CD4-positive, alpha-beta memory T cell (primary cell): ENCODE data around the gene ACYP1. TPM values are rescaled to one million over a fixed set of nuclear protein-coding genes. Genes with fewer than 3 reads are reported as not detected.
A peak's percentile ranks its signal among the peaks of the same experiment; 100 is the strongest.

Experiments used
- CTCF ChIA-PET: fragments of 350-600 bp; sonication (Branson Sonifier 250); formaldehyde crosslinking; loops from one replicate; lab custom pipeline; 2021; ENCODE audit warnings: inconsistent platforms; ENCODE audit not compliant: partially characterized antibody; lab: Charles Lee
- POLR2A ChIA-PET: fragments of 350-600 bp; sonication (Branson Sonifier 250); formaldehyde crosslinking; loops from one replicate; lab custom pipeline; 2021; ENCODE audit not compliant: partially characterized antibody; lab: Charles Lee
- DNase-seq, 5 donors: peaks; one replicate each; pipeline versions ENCODE4 v3.0.0 to v3.0.0-alpha.2; 2020 to 2022; ENCODE audit warnings: mixed read lengths in 1 of 5
- H3K27ac ChIP-seq: one replicate; pipeline ENCODE4 v1.7.0; 2013; ENCODE audit warnings: low read depth, low read length
- H3K27me3 ChIP-seq: 2 replicates; pipeline ENCODE4 v1.7.0; 2013; ENCODE audit warnings: mild to moderate bottlenecking, low read length, moderate library complexity; ENCODE audit not compliant: insufficient read depth
- H3K36me3 ChIP-seq: 2 replicates; pipeline ENCODE4 v1.7.0; 2013; ENCODE audit warnings: mild to moderate bottlenecking, low read length, moderate library complexity; ENCODE audit not compliant: insufficient read depth
- H3K4me1 ChIP-seq: 2 replicates; pipeline ENCODE4 v1.7.0; 2013; ENCODE audit warnings: mild to moderate bottlenecking, low read length, moderate library complexity; ENCODE audit not compliant: insufficient read depth
- H3K4me3 ChIP-seq, 2 donors: one replicate each; pipeline ENCODE4 v1.7.0; 2013; ENCODE audit warnings: low read length in 2 of 2, mild to moderate bottlenecking in 1 of 2
- H3K9me3 ChIP-seq, 2 donors: one replicate each; pipeline ENCODE4 v1.7.0; 2013; ENCODE audit warnings: low read length in 2 of 2, control low read depth in 1 of 2; ENCODE audit not compliant: control insufficient read depth in 1 of 2
- H3K27ac Mint-ChIP-seq, 7 donors: one replicate each; pipeline ENCODE4 v1.8.0; 2020 to 2021; ENCODE audit warnings: mixed read lengths in 7 of 7, mild to moderate bottlenecking in 6 of 7, inconsistent platforms in 3 of 7, moderate library complexity in 3 of 7
- H3K27me3 Mint-ChIP-seq, 2 donors: one replicate each; pipeline ENCODE4 v1.8.0; 2020 to 2021; ENCODE audit warnings: mixed read lengths in 2 of 2
- H3K36me3 Mint-ChIP-seq, 2 donors: one replicate each; pipeline ENCODE4 v1.8.0; 2020 to 2021; ENCODE audit warnings: mixed read lengths in 2 of 2, inconsistent platforms in 1 of 2, mild to moderate bottlenecking in 1 of 2
- H3K4me1 Mint-ChIP-seq, 4 donors: one replicate each; pipeline ENCODE4 v1.8.0; 2020 to 2021; ENCODE audit warnings: mixed read lengths in 4 of 4, mild to moderate bottlenecking in 1 of 4
- H3K4me3 Mint-ChIP-seq, 8 donors: one replicate each; pipeline ENCODE4 v1.8.0; 2020 to 2021; ENCODE audit warnings: mixed read lengths in 8 of 8, mild to moderate bottlenecking in 7 of 8, moderate library complexity in 6 of 8, inconsistent platforms in 3 of 8
- H3K9me3 Mint-ChIP-seq, 8 donors: one replicate each; pipeline ENCODE4 v1.8.0; 2020 to 2021; ENCODE audit warnings: mixed read lengths in 8 of 8, mild to moderate bottlenecking in 5 of 8, inconsistent platforms in 3 of 8, moderate library complexity in 1 of 8
- intact Hi-C: fragments of 100-400 bp; cut with micrococcal nuclease; formaldehyde crosslinking; loops from one replicate; pipeline ENCODE4 v1.15.1; 2023
- polyA plus RNA-seq, 2 donors: library from polyadenylated mRNA; unstranded; fragments of 300-500 nt; fragmentation: Illumina TruSeq; gene quantifications; one replicate each; pipeline ENCODE4 v1.2.3, GENCODE V29; 2021
- total RNA-seq, 2 experiments: library from RNA; stranded (reverse); gene quantifications; one replicate each; pipeline ENCODE4 v1.2.3, GENCODE V29; 2021

Gene ACYP1
- total and polyA plus RNA-seq, 4 experiments from 2014 or later, result 16.0 to 46.6 (median 29.6) TPM

GRCh38 chr14:75050852-75051555 is 12.8 kb downstream of the ACYP1 start, which contains the start of gene MLH3:
Gene MLH3, minus strand, starts transcription at chr14:75051467. Its CDS starts 1,812 bp downstream, at chr14:75049655.
- no peaks in the 10 kb centered on the region for H3K9me3 Mint-ChIP-seq
- peaks cover 9 to 14% of the 10 kb centered on the region in 2 donors for H3K36me3 Mint-ChIP-seq
- CTCF ChIA-PET, result interaction anchor here (0.7 to 1.4 kb wide), 2 partner anchors 20 to 190 kb away, joined by 3 to 4 read pairs; no protein-coding TSS in a partner anchor

GRCh38 chr14:75049731-75050201 is 14.1 kb downstream of the ACYP1 start:
- Mint-ChIP-seq H3K27me3 (no peaks in the 10 kb centered on the region), H3K4me1 (peaks cover 17 to 52% (median 33%) of the 10 kb centered on the region in 4 donors), H3K9me3 (no peaks in the 10 kb centered on the region), H3K36me3 (peaks cover 7 to 9% of the 10 kb centered on the region in 2 donors), H3K27ac (peak overlapping the region in 4 of 7 donors; percentile 38 to 86 (median 74)), H3K4me3 (peak overlapping the region; percentile 81 to 96 (median 85))
- Histone ChIP-seq H3K4me1 (peaks cover 29% of the 10 kb centered on the region), H3K27me3 (no peaks in the 10 kb centered on the region), H3K4me3 (no peak overlapping the region), H3K27ac (no peak overlapping the region), H3K36me3 (no peaks in the 10 kb centered on the region), H3K9me3 (no peaks in the 10 kb centered on the region)
- ChIA-PET CTCF (interaction anchor here (0.9 to 1.4 kb wide), 3 partner anchors 13 to 21 kb away, joined by 3 to 4 read pairs (median 3); no protein-coding TSS in a partner anchor), POLR2A (interaction anchor here (1.2 to 2.5 kb wide), 2 partner anchors 14 to 21 kb away, joined by 4 to 18 read pairs; partner anchors contain the start of gene ACYP1)
- DNase-seq, result no peak
- intact Hi-C loops, result loop anchor here (2.0 kb wide), 1 partner anchor 47 kb away; the partner anchor contains the start of gene EIF2B2

More at GRCh38 chr14:75050852-75051555, 12.8 kb downstream of the ACYP1 start, which contains the start of gene MLH3:
- peak within 1 kb of the TSS; percentile 80 for H3K27ac ChIP-seq
- DNase-seq, result peak; percentile 72 to 83 (median 79)
- H3K4me1 ChIP-seq, result peaks cover 22% of the 10 kb centered on the region
- H3K27me3 ChIP-seq, result no peaks in the 10 kb centered on the region
- peak within 1 kb of the TSS; percentile 93 to 98 (median 97) for H3K27ac Mint-ChIP-seq
- peak within 1 kb of the TSS; percentile 89 to 96 (median 94) for H3K4me3 Mint-ChIP-seq
- no peaks in the 10 kb centered on the region for H3K36me3 ChIP-seq
- peak within 1 kb of the TSS; percentile 63 to 73 for H3K4me3 ChIP-seq
- peaks cover 14 to 41% (median 31%) of the 10 kb centered on the region in 4 donors for H3K4me1 Mint-ChIP-seq
- no peaks in the 10 kb centered on the region for H3K9me3 ChIP-seq
- intact Hi-C loops, result loop anchor here (1.0 to 2.0 kb wide), 2 partner anchors 13 to 48 kb away; partner anchors contain the start of genes ACYP1 and EIF2B2
- H3K27me3 Mint-ChIP-seq, result no peaks in the 10 kb centered on the region
- POLR2A ChIA-PET, result interaction anchor here (1.2 to 2.5 kb wide), 4 partner anchors 13 to 19 kb away, joined by 3 to 18 read pairs (median 6); partner anchors contain the start of genes ACYP1 and ZC2HC1C

GRCh38 chr14:75049136-75049535 is 14.7 kb downstream of the ACYP1 start:
- no peak overlapping the region for H3K4me3 ChIP-seq
- peaks cover 7 to 10% of the 10 kb centered on the region in 2 donors for H3K36me3 Mint-ChIP-seq
- no peaks in the 10 kb centered on the region for H3K27me3 ChIP-seq
- intact Hi-C loops, result no loop called here
- CTCF ChIA-PET, result interaction anchor here (1.0 to 1.3 kb wide), 2 partner anchors 14 to 39 kb away, joined by 3 to 6 read pairs; partner anchors contain the start of gene ACYP1
- H3K4me3 Mint-ChIP-seq, result peak overlapping the region in 1 of 8 donors; percentile 24
- H3K4me1 ChIP-seq, result peaks cover 29% of the 10 kb centered on the region
- no peaks in the 10 kb centered on the region for H3K9me3 ChIP-seq
- no peaks in the 10 kb centered on the region for H3K36me3 ChIP-seq
- H3K27me3 Mint-ChIP-seq, result no peaks in the 10 kb centered on the region
- no peak overlapping the region for H3K27ac ChIP-seq
- no peak for DNase-seq
- no peaks in the 10 kb centered on the region for H3K9me3 Mint-ChIP-seq
- no peak overlapping the region for H3K27ac Mint-ChIP-seq
- POLR2A ChIA-PET, result interaction anchor here (1.0 to 1.9 kb wide), 3 partner anchors 14 to 39 kb away, joined by 3 to 8 read pairs (median 3); partner anchors contain the start of gene ACYP1
- peaks cover 22 to 58% (median 38%) of the 10 kb centered on the region in 4 donors for H3K4me1 Mint-ChIP-seq

GRCh38 chr14:75048101-75048500 is 15.7 kb downstream of the ACYP1 start:
- Mint-ChIP-seq H3K4me1 (peaks cover 24 to 59% (median 40%) of the 10 kb centered on the region in 4 donors), H3K27me3 (no peaks in the 10 kb centered on the region), H3K36me3 (peaks cover 7 to 10% of the 10 kb centered on the region in 2 donors), H3K4me3 (no peak overlapping the region), H3K27ac (no peak overlapping the region), H3K9me3 (no peaks in the 10 kb centered on the region)
- Histone ChIP-seq H3K4me1 (peaks cover 29% of the 10 kb centered on the region), H3K36me3 (no peaks in the 10 kb centered on the region), H3K4me3 (no peak overlapping the region), H3K9me3 (no peaks in the 10 kb centered on the region), H3K27me3 (no peaks in the 10 kb centered on the region), H3K27ac (no peak overlapping the region)
- ChIA-PET CTCF (interaction anchor here (1.0 to 1.3 kb wide), 3 partner anchors 16 to 143 kb away, joined by 3 to 6 read pairs (median 4); partner anchors contain the start of gene ACYP1), POLR2A (interaction anchor here (1.0 to 1.9 kb wide), 3 partner anchors 15 to 40 kb away, joined by 3 to 8 read pairs (median 3); partner anchors contain the start of gene ACYP1)
- intact Hi-C loops, result no loop called here
- DNase-seq, result no peak

GRCh38 chr14:75047506-75047905 is 16.3 kb downstream of the ACYP1 start:
- no peaks in the 10 kb centered on the region for H3K27me3 Mint-ChIP-seq
- Histone ChIP-seq H3K9me3 (no peaks in the 10 kb centered on the region), H3K4me1 (peaks cover 29% of the 10 kb centered on the region), H3K27ac (no peak overlapping the region), H3K27me3 (no peaks in the 10 kb centered on the region), H3K4me3 (no peak overlapping the region), H3K36me3 (no peaks in the 10 kb centered on the region)
- intact Hi-C loops, result no loop called here
- peaks cover 24 to 59% (median 40%) of the 10 kb centered on the region in 4 donors for H3K4me1 Mint-ChIP-seq
- POLR2A ChIA-PET, result interaction anchor here (1.9 kb wide), 1 partner anchor 16 kb away, joined by 8 read pairs; the partner anchor contains the start of gene ACYP1
- CTCF ChIA-PET, result interaction anchor here (1.2 kb wide), 1 partner anchor 143 kb away, joined by 4 read pairs; no protein-coding TSS in a partner anchor
- peaks cover 7 to 11% of the 10 kb centered on the region in 2 donors for H3K36me3 Mint-ChIP-seq
- no peaks in the 10 kb centered on the region for H3K9me3 Mint-ChIP-seq
- H3K27ac Mint-ChIP-seq, result no peak overlapping the region
- DNase-seq, result no peak
- H3K4me3 Mint-ChIP-seq, result no peak overlapping the region

- H3K27ac ChIP-seq, result no peak overlapping the region
- peaks cover 29% of the 10 kb centered on the region for H3K4me1 ChIP-seq
- H3K36me3 ChIP-seq, result no peaks in the 10 kb centered on the region
- H3K4me3 ChIP-seq, result no peak overlapping the region
- ChIA-PET CTCF (no interaction called here), POLR2A (no interaction called here)
- no peaks in the 10 kb centered on the region for H3K9me3 Mint-ChIP-seq
- H3K9me3 ChIP-seq, result no peaks in the 10 kb centered on the region
- DNase-seq, result no peak
- intact Hi-C loops, result no loop called here
- no peaks in the 10 kb centered on the region for H3K27me3 Mint-ChIP-seq
- H3K27me3 ChIP-seq, result no peaks in the 10 kb centered on the region
- H3K4me1 Mint-ChIP-seq, result peaks cover 24 to 59% (median 40%) of the 10 kb centered on the region in 4 donors
- H3K36me3 Mint-ChIP-seq, result peaks cover 7 to 17% of the 10 kb centered on the region in 2 donors
- H3K4me3 Mint-ChIP-seq, result no peak overlapping the region
- no peak overlapping the region for H3K27ac Mint-ChIP-seq
These were observed 16.9 kb downstream of the ACYP1 start for GRCh38 chr14:75046899-75047298.
